ENCODE results near the gene AOPEP.

DNA sequence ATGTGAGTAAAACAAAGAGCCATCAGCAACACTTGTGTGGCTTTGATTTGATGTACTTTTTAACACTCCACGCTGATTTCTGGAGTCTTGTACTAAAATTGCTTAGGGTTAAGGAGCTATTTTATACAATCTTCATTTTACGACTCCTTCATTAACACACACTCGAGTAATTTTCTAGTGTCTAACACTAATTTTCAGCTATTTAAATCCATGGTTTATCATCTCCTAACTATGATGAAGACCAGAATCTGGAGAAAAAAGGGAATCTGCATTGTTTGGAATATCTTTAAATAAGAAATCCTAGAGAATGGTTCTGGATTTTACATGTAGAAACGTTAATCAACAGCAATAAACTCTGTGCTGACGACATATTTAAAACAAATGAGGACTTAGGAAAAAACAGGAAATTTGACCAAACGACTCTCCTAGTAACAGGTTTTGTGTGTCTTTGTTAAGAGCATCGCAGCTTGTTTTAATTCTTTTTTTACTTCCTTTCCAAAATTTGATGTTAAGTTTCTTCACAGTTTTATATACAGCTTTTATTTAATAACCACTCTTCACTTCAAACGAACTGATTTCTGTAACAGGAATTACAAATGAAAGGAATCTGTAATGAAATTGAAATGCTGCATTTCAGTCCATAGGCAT is 138.5 kb downstream of the AOPEP start:
- TF ChIP-seq, protein P1, sequence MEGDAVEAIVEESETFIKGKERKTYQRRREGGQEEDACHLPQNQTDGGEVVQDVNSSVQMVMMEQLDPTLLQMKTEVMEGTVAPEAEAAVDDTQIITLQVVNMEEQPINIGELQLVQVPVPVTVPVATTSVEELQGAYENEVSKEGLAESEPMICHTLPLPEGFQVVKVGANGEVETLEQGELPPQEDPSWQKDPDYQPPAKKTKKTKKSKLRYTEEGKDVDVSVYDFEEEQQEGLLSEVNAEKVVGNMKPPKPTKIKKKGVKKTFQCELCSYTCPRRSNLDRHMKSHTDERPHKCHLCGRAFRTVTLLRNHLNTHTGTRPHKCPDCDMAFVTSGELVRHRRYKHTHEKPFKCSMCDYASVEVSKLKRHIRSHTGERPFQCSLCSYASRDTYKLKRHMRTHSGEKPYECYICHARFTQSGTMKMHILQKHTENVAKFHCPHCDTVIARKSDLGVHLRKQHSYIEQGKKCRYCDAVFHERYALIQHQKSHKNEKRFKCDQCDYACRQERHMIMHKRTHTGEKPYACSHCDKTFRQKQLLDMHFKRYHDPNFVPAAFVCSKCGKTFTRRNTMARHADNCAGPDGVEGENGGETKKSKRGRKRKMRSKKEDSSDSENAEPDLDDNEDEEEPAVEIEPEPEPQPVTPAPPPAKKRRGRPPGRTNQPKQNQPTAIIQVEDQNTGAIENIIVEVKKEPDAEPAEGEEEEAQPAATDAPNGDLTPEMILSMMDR (IDR thresholded peaks at IDR 0.05) = no peak
- TF ChIP-seq POLR2A (IDR thresholded peaks at IDR 0.05) = no peak

Measured in thyroid gland (tissue), 4 donors.